Measurements from ENCODE around the gene NHP2.
"Not testable (repeated sequence)": the region's sequence is repeated elsewhere in the genome, so short reads cannot be mapped to it uniquely, and the experiment has no call there.

- not testable (repeated sequence) for TF ChIP-seq CTCF (IDR thresholded peaks at IDR 0.05; ENCODE audit: low read depth, low read length); EZH2phosphoT487 (IDR thresholded peaks at IDR 0.05; ENCODE audit: low read depth)
Observed at GRCh38 chr5:178198151-178198550, 44.5 kb upstream of the NHP2 start.
